T47D (cell line): ENCODE results near the gene GAA.

Experiments
- DNase-seq, 2 experiments: peaks; one replicate each; pipeline versions ENCODE4 v3.0.0 to v3.0.0-alpha.2; 2011 to 2012; ENCODE audit warnings: low read depth in 1 of 2, low spot score in 1 of 2
- JUND ChIP-seq: IDR thresholded peaks from 2 replicates; pipeline ENCODE4 v1.6.1; 2012; ENCODE audit warnings: low read depth
- in situ Hi-C: cut with HindIII; loops from 2 replicates; pipeline ENCODE4 v1.10.0; 2016; ENCODE audit warnings: low sequenced_read_pairs, low pct_unique_long_range_greater_than_20kb

GAA gene

DNA sequence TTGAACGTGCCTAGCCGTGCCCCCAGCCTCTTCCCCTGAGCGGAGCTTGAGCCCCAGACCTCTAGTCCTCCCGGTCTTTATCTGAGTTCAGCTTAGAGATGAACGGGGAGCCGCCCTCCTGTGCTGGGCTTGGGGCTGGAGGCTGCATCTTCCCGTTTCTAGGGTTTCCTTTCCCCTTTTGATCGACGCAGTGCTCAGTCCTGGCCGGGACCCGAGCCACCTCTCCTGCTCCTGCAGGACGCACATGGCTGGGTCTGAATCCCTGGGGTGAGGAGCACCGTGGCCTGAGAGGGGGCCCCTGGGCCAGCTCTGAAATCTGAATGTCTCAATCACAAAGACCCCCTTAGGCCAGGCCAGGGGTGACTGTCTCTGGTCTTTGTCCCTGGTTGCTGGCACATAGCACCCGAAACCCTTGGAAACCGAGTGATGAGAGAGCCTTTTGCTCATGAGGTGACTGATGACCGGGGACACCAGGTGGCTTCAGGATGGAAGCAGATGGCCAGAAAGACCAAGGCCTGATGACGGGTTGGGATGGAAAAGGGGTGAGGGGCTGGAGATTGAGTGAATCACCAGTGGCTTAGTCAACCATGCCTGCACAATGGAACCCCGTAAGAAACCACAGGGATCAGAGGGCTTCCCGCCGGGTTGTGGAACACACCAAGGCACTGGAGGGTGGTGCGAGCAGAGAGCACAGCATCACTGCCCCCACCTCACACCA, 724 bp downstream of the GAA start:
- no peak for TF ChIP-seq JUND
- no peak for DNase-seq
- in situ Hi-C loops, result no loop called here

DNA sequence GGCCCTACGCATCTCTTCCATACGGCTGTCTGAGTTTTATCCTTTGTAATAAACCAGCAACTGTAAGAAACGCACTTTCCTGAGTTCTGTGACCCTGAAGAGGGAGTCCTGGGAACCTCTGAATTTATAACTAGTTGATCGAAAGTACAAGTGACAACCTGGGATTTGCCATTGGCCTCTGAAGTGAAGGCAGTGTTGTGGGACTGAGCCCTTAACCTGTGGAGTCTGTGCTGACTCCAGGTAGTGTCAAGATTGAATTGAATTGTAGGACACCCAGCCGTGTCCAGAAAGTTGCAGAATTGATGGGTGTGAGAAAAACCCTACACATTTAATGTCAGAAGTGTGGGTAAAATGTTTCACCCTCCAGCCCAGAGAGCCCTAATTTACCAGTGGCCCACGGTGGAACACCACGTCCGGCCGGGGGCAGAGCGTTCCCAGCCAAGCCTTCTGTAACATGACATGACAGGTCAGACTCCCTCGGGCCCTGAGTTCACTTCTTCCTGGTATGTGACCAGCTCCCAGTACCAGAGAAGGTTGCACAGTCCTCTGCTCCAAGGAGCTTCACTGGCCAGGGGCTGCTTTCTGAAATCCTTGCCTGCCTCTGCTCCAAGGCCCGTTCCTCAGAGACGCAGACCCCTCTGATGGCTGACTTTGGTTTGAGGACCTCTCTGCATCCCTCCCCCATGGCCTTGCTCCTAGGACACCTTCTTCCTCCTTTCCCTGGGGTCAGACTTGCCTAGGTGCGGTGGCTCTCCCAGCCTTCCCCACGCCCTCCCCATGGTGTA, 1.5 kb downstream of the GAA start:
- in situ Hi-C loops, result no loop called here
- no peak for TF ChIP-seq JUND
- DNase-seq, result peak in 1 of 2 experiments; percentile 69

DNA sequence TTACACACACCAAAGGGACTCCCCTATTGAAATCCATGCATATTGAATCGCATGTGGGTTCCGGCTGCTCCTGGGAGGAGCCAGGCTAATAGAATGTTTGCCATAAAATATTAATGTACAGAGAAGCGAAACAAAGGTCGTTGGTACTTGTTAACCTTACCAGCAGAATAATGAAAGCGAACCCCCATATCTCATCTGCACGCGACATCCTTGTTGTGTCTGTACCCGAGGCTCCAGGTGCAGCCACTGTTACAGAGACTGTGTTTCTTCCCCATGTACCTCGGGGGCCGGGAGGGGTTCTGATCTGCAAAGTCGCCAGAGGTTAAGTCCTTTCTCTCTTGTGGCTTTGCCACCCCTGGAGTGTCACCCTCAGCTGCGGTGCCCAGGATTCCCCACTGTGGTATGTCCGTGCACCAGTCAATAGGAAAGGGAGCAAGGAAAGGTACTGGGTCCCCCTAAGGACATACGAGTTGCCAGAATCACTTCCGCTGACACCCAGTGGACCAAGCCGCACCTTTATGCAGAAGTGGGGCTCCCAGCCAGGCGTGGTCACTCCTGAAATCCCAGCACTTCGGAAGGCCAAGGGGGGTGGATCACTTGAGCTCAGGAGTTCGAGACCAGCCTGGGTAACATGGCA, 2.2 kb downstream of the GAA start:
- in situ Hi-C loops, result no loop called here
- no peak for TF ChIP-seq JUND
- DNase-seq, result no peak

DNA sequence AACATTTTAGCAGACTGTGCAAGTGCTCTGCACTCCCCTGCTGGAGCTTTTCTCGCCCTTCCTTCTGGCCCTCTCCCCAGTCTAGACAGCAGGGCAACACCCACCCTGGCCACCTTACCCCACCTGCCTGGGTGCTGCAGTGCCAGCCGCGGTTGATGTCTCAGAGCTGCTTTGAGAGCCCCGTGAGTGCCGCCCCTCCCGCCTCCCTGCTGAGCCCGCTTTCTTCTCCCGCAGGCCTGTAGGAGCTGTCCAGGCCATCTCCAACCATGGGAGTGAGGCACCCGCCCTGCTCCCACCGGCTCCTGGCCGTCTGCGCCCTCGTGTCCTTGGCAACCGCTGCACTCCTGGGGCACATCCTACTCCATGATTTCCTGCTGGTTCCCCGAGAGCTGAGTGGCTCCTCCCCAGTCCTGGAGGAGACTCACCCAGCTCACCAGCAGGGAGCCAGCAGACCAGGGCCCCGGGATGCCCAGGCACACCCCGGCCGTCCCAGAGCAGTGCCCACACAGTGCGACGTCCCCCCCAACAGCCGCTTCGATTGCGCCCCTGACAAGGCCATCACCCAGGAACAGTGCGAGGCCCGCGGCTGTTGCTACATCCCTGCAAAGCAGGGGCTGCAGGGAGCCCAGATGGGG, 3.1 kb downstream of the GAA start:
- no peak for DNase-seq
- in situ Hi-C loops, result no loop called here
- TF ChIP-seq JUND, result no peak

DNA sequence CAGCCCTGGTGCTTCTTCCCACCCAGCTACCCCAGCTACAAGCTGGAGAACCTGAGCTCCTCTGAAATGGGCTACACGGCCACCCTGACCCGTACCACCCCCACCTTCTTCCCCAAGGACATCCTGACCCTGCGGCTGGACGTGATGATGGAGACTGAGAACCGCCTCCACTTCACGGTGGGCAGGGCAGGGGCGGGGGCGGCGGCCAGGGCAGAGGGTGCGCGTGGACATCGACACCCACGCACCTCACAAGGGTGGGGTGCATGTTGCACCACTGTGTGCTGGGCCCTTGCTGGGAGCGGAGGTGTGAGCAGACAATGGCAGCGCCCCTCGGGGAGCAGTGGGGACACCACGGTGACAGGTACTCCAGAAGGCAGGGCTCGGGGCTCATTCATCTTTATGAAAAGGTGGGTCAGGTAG, 3.6 kb downstream of the GAA start:
- in situ Hi-C loops, result no loop called here
- no peak for DNase-seq

DNA sequence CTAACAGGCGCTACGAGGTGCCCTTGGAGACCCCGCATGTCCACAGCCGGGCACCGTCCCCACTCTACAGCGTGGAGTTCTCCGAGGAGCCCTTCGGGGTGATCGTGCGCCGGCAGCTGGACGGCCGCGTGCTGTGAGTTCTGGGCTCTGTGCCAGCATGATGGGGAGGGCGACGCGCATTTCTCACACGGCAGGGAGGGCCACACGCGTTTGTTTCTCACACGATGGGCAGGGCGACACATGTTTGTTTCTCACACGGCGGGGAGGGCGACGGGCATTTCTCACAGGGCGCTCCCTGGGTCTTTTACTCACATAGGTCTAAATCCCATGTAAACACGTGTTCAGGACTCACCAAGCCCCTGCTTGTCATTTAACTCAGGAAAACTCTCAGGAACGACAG, 4.4 kb downstream of the GAA start:
- no peak for TF ChIP-seq JUND
- in situ Hi-C loops, result no loop called here
- DNase-seq, result no peak

More for the DNA sequence above, 3.6 kb downstream of the GAA start:
- no peak for TF ChIP-seq JUND

DNA sequence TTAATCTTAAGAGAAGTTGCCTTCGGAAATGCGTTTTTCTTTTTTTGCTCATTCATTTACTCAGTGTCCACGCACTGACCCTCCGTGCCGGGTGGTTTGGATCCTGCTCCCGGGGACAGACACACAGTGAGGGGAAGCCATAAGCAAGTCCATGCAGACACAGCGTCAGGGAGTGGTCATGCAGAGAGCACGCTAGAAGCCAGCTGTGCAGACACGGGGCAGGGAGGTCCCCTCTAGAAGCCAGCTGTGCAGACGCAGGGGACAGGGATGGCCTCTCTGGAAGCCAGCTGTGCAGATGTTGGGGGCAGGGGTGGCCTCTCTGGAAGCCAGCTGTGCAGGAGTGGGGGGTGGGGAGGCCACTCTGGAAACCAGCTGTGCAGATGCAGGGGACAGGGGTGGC, 4.8 kb downstream of the GAA start:
- in situ Hi-C loops, result no loop called here
- no peak for DNase-seq
- TF ChIP-seq JUND, result no peak

DNA sequence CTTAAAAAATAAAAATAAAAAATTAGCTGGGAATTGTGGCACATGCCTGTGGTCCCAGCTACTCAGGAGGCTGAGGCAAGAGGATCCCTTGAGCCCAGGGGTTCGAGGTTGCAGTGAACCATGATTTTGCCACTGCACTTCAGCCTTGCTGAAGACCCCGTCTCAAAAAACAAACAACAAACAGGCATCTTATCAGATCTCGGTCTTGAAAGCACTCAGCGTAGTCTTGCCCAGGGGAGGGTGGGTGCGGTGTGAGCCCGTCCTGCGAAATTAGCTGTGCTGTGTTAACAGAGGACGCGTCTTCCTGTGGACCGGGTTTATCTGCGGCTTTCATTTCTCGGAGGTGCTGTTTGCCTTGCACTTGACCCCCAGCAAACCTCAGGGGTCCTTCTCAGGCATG, 5.4 kb downstream of the GAA start:
- in situ Hi-C loops, result no loop called here
- no peak for DNase-seq
- no peak for TF ChIP-seq JUND

DNA sequence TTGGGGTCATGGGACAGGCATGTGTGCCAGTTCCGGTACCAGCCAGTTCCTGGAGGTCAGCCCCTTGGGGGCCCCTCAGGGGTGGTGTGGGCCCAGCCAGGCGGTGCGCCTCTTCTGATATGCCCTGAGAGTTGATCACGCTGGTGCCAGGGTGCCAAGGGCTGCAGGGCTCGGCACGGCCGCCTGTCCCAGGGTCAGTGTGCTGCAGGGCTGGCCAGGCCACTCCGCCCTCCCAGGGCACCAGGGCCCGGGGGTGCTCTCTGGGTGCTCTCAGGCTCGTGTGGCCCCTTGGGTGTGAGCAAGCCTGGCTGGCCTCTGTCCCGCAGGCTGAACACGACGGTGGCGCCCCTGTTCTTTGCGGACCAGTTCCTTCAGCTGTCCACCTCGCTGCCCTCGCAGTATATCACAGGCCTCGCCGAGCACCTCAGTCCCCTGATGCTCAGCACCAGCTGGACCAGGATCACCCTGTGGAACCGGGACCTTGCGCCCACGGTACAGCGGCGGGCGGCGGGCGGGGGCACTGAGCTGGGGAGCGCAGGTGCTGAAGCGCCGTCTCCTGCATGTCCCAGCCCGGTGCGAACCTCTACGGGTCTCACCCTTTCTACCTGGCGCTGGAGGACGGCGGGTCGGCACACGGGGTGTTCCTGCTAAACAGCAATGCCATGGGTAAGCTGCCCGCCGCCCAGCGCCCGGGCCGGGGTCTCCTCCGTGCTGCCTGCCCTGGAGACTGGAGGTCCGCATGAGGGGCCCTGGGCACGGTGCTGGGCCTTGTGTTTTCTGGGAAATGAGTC, 6.0 kb downstream of the GAA start:
- no peak for DNase-seq
- in situ Hi-C loops, result no loop called here
- TF ChIP-seq JUND, result no peak

DNA sequence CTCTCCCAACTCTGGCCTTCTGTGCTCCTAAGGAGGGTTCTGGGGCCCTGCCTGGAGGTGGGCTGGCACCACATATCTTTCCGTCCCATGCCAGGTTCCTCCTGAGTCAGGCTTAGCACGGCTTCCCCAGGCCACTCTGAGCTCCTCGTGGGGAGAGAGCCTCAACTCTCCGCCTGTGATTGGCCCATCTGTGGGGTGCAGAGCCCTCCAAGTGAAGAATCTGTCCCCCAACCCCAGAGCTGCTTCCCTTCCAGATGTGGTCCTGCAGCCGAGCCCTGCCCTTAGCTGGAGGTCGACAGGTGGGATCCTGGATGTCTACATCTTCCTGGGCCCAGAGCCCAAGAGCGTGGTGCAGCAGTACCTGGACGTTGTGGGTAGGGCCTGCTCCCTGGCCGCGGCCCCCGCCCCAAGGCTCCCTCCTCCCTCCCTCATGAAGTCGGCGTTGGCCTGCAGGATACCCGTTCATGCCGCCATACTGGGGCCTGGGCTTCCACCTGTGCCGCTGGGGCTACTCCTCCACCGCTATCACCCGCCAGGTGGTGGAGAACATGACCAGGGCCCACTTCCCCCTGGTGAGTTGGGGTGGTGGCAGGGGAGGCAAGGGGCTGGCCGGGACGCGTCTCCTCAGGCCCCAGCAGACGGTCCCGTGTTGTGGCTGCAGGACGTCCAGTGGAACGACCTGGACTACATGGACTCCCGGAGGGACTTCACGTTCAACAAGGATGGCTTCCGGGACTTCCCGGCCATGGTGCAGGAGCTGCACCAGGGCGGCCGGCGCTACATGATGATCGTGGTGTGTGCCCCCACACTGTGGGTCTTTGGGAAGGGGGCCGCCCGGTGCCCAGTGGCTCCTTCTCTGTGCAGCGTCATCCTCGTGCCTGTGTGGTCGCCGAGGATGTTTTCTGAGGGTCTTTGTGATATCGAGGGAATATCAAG, 6.9 kb downstream of the GAA start:
- in situ Hi-C loops, result no loop called here
- no peak for TF ChIP-seq JUND
- DNase-seq, result no peak

DNA sequence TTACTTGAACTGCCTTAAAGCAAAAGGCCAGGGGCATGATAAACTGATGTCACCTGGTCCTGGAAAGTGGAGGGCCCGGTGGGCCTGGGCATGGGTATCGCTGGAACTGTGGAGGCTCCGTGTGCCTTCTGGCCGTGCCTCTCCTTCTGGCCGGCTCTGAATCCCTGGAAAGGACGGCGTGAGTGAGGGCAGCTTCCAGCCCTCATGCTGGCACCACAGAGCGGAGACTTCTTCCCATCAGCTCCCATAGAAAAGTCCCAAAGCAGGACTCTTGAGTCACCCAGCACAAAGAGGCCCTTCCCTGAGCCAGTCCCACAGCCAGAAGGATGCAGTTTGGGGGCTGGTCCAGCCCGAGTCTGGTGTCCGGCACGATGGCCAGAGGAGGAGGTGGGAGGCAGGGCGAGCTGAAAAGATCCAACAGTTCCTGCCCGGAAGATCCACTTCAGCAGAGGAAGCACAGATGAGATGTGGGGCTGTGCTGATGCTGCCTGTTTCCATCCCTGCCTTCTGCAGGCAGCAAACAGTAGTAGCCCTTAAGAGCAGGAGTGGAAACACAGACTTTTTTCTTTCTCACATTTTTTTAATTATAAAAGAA, 7.8 kb downstream of the GAA start:
- in situ Hi-C loops, result no loop called here
- DNase-seq, result no peak
- no peak for TF ChIP-seq JUND
